Prostate gland (tissue), 2 donors: ENCODE results near the gene ARRB1. TPM values are rescaled to one million over a fixed set of nuclear protein-coding genes. Genes with fewer than 3 reads are reported as not detected.
A peak's percentile ranks its signal among the peaks of the same experiment; 100 is the strongest.

Experiments used
- DNase-seq: peaks from one replicate; pipeline ENCODE4 v3.0.0-alpha.2; 2019; ENCODE audit warnings: low spot score
- H3K27ac ChIP-seq, 2 donors: fragments of 200-600 bp; sonication (generic); 2 replicates each; pipeline ENCODE4 v1.5.1; 2017 to 2019
- H3K27me3 ChIP-seq: fragments of 200-600 bp; sonication (generic); replicated peaks from 2 replicates; pipeline ENCODE4 v1.5.1; 2019; ENCODE audit not compliant: insufficient read depth
- H3K36me3 ChIP-seq, 2 donors: fragments of 200-600 bp; sonication (generic); 1 replicate in 1 of 2; 2 replicates in 1 of 2; pipeline versions ENCODE4 v1.5.1 to v1.8.1; 2017 to 2019
- H3K4me1 ChIP-seq: fragments of 200-600 bp; sonication (generic); replicated peaks from 2 replicates; pipeline ENCODE4 v1.5.1; 2019
- H3K4me3 ChIP-seq, 2 donors: fragments of 200-600 bp; sonication (generic); 2 replicates each; pipeline ENCODE4 v1.5.1; 2017 to 2019
- H3K9me3 ChIP-seq: fragments of 200-600 bp; sonication (generic); 2 replicates; pipeline ENCODE4 v1.5.1; 2017
- POLR2A ChIP-seq: fragments of 450-650 bp; IDR thresholded peaks from one replicate; pipeline ENCODE4 v1.6.1; 2016; ENCODE audit warnings: antibody characterized with exemption, mild to moderate bottlenecking
- WGBS: methylation state at CpG from one replicate; pipeline ENCODE4 v1.1.5; 2018; 5-methylcytosine and 5-hydroxymethylcytosine counted together
- intact Hi-C: fragments of 100-400 bp; cut with DNase I; formaldehyde crosslinking; loops from one replicate; pipeline ENCODE4 v1.14.2; 2022
- microRNA counts, 2 donors: library from miRNA; unstranded; fragments of <30 nt; microRNA quantifications; one replicate each; lab custom pipeline; 2016 to 2017
- microRNA-seq: library from miRNA; unstranded; fragments of <30 nt; microRNA quantifications from one replicate; pipeline ENCODE4, GENCODE V29; 2016
- small RNA-seq, 2 donors: library from RNA; depleted of rRNA; stranded (forward); fragments of <200 nt; gene quantifications; one replicate each; pipeline ENCODE3, GENCODE V24; 2016
- total RNA-seq, 2 donors: library from RNA; depleted of rRNA; stranded (reverse); fragments of >200 nt; gene quantifications; one replicate each; pipeline ENCODE4 v1.1.0, GENCODE V29; 2016
- TF ChIP-seq, protein P1 (sequence below), 4 experiments: fragments of 200-600 bp in 2 of 4; fragments of 450-650 bp in 2 of 4; sonication (generic) in 2 of 4; IDR thresholded peaks; 1 replicate in 3 of 4; 2 replicates in 1 of 4; pipeline ENCODE4 v1.5.1; 2016 to 2019; ENCODE audit warnings: antibody characterized with exemption in 4 of 4, mild to moderate bottlenecking in 2 of 4, moderate library complexity in 2 of 4

The ARRB1 gene
- total RNA-seq, 2 donors from 2014 or later, result 31.9 to 64.7 TPM

- Histone ChIP-seq H3K36me3 (no peaks in the 10 kb centered on the region), H3K4me3 (no peak overlapping the region), H3K27ac (no peak overlapping the region), H3K4me1 (no peaks in the 10 kb centered on the region), H3K9me3 (no peaks in the 10 kb centered on the region), H3K27me3 (no peaks in the 10 kb centered on the region)
- TF ChIP-seq POLR2A, result no peak
- TF ChIP-seq, protein P1, sequence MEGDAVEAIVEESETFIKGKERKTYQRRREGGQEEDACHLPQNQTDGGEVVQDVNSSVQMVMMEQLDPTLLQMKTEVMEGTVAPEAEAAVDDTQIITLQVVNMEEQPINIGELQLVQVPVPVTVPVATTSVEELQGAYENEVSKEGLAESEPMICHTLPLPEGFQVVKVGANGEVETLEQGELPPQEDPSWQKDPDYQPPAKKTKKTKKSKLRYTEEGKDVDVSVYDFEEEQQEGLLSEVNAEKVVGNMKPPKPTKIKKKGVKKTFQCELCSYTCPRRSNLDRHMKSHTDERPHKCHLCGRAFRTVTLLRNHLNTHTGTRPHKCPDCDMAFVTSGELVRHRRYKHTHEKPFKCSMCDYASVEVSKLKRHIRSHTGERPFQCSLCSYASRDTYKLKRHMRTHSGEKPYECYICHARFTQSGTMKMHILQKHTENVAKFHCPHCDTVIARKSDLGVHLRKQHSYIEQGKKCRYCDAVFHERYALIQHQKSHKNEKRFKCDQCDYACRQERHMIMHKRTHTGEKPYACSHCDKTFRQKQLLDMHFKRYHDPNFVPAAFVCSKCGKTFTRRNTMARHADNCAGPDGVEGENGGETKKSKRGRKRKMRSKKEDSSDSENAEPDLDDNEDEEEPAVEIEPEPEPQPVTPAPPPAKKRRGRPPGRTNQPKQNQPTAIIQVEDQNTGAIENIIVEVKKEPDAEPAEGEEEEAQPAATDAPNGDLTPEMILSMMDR (IDR thresholded peaks at IDR 0.05), result peak in 1 of 4 experiments; percentile 14
- intact Hi-C loops, result no loop called here
- peak; percentile 45 for DNase-seq
- WGBS, result 4% methylated on average over 8 of the region's 8 CpGs
These were observed 137.0 kb downstream of the ARRB1 start for GRCh38 chr11:75214411-75214821.

MicroRNA genes within 50 kb of the gene (microRNA counts, 767-probe panel; counts per million panel counts)
- microRNA hsa-miR-326 (lab: Ali Mortazavi, UCI), result 0 to 431 counts per million in 2 donors

Small RNAs within 50 kb of the gene (microRNA-seq; reads per million reads assigned to microRNA genes)
- 29.9 reads per million, percentile 62 among the genes with 10 or more reads in this experiment for gene MIR326

Small RNAs within 50 kb of the gene (small RNA-seq; reads per million reads assigned to genes)
- 2.3 to 2.6 reads per million in 2 donors for gene MIR326
- gene SNORD15A, result 0 reads per million in 2 donors

Other genes with a start within 250 kb of the ARRB1 start
- 10 to 100 TPM in 1 of 2 donors, 1 to 10 TPM in 1; 6.1 to 32.0 TPM for gene SLCO2B1, start 200.6 kb downstream of the ARRB1 start, total RNA-seq
- gene TPBGL, start 110.9 kb downstream of the ARRB1 start, total RNA-seq, result 1 to 10 TPM in 1 of 2 donors, under 1 TPM in 1; 0.68 to 8.3 TPM
- 1,000 to 10,000 TPM in 1 of 2 donors, 100 to 1,000 TPM in 1; 890 to 1,636 TPM for gene RPS3, start 47.9 kb upstream of the ARRB1 start, total RNA-seq
- gene KLHL35, start 81.5 kb upstream of the ARRB1 start, total RNA-seq, result 10 to 100 TPM in 1 of 2 donors, under 1 TPM in 1; 0.46 to 28.4 TPM
- 10 to 100 TPM in 1 of 2 donors, 1 to 10 TPM in 1; 1.7 to 14.6 TPM for gene GDPD5, start 174.3 kb upstream of the ARRB1 start, total RNA-seq
- 100 to 1,000 TPM; 123 to 189 TPM for gene SERPINH1, start 210.6 kb upstream of the ARRB1 start, total RNA-seq